HG02884 (cell line): Measurements from ENCODE around the gene SCUBE2.

Source experiments
- ATAC-seq: cut with Tn5 transposase; IDR thresholded peaks from one replicate; pipeline ENCODE4 v1.9.1; 2021; ENCODE audit warnings: mild to moderate bottlenecking, moderate library complexity; ENCODE audit not compliant: unreplicated experiment

The SCUBE2 gene

GRCh38 chr11:9076046-9076445, 15.4 kb downstream of the SCUBE2 start:
- ATAC-seq: no peak

GRCh38 chr11:9075556-9075955, 15.8 kb downstream of the SCUBE2 start:
- no peak for ATAC-seq

- no peak for ATAC-seq
Measured at GRCh38 chr11:9074338-9075029, 16.9 kb downstream of the SCUBE2 start.

DNA sequence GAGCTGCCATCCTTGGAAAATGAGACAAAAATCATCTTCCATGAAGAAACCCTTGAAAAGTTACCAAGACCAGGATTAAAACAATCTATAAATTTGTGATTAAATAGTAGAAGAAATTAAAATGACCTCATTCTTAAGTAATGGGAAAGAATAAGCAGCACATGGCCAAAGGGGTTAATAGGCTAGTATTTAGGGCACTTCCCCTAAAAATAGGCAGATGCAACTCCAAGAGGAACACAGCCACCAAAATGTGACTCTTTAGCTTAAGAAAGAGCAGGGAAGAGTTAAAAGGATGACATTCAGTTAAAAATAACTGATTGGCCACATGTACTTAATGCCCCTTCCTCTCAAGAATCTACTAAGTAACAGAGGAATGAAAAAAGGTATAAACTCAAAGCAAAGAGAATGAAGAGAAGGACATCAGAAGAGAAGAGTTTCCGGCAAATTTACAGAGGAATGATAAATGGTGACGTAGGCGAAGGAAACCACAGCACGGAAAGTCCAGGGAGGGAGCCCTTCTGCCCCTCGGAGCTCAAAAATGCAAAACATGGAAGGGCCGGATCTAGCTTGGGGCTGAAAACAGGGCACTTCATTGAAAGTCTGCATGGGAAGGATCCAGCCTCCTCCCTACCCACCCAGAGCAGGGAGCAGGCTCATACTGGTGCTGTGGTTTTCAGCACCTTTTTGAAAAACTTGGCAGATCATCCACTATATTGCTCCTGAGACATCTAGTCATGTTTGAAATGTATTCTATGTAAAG, 17.8 kb downstream of the SCUBE2 start:
- ATAC-seq: no peak

GRCh38 chr11:9072626-9073176, 18.7 kb downstream of the SCUBE2 start:
- ATAC-seq: no peak

DNA sequence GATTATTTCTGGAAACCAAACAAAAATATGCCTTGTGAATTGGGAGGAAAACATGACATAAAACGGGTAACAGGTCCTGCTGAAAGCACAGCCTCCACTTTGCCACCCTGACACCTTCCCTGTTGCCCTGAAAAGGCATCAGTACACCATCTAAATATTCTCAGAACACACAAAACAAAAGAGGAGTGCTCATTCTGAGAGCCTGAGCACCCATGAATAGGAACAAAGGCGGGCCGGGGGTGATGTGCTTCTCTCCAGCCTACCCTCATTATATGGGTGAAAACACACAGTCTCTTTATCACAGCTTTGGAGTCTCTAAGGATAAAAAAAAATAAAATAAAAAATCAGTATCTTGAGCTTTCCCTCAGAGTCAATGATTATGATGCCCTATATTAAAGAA, 19.7 kb downstream of the SCUBE2 start:
- no peak for ATAC-seq

DNA sequence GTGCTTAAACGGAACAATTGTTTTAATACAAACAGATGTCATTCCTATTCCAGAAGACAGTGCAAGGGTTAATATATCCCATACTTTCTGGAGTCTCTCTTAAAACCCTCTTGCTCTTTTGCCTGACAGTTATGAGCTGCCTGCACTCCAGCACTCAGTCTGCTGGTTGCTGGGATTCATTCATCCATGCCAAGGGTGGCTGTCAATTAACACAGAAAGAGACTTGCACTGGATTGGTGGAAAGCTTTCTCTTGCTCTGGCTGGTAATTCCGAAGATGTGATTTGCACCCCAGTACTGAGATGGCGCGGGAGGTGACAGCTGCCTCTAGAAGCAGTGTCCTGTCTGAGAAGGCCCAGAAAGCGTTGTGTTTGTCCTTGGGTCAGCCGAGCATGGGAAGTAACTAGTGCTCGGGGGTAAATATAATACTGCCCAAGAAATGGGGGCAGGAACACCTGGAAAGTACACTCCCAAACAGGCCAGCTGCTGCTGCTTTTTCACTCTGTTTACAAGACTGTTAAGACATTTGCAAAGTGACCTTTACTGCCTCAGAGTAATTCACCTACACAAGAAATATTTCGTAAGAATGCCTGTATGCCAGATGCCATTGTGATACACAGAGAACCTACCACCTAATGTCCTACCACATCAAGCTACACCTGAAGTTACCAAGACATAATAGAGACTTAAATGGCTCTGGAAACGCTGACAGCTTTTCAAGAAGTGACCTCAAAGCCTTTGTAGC, 20.5 kb downstream of the SCUBE2 start:
- no peak for ATAC-seq

GRCh38 chr11:9069862-9070470, 21.4 kb downstream of the SCUBE2 start:
- no peak for ATAC-seq

DNA sequence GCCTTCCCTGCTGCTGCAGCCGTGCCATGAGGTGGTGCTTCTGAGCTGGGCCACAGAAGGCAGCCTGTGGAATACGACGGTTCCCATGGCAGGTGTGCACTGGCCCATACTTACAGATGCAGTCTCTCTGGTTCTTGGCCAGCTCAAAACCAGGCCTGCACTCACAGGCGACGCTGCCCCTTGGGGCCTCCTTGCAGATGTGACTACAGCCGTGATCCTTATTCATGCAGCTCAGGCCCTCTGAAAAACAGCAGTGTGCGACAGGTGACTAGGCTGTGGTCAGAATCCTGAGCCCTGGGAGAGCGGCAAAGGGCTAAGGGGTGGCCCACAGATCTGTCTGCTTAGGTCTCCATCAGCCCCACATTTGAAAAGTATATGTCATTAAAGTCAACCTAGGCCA, 22.1 kb downstream of the SCUBE2 start:
- no peak for ATAC-seq

GRCh38 chr11:9066433-9066925, 24.9 kb downstream of the SCUBE2 start:
- no peak for ATAC-seq

- no peak for ATAC-seq
Measured at GRCh38 chr11:9065607-9066432, 25.6 kb downstream of the SCUBE2 start.

GRCh38 chr11:9061807-9062206, 29.6 kb downstream of the SCUBE2 start:
- no peak for ATAC-seq

- ATAC-seq: peak; percentile 87
Measured at GRCh38 chr11:9060700-9061111, 30.7 kb downstream of the SCUBE2 start.

DNA sequence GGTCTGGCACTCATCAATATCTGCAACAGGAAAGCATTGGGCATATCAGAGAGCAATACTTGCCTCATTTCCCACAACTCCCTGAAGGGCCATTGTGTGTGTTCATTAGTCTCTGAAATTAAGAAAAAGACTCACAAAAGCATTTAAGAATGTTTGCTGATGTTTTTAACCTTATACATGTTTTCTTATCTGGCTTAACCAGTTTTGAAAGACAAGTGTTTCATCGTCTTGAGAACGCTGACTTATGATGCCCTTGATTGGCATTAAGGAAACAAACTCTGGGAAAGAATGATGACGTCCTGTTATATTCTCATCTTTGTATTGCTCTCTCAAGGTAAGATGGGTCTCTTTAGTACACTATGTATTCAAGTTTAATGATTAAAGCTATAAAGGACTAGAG, 32.0 kb downstream of the SCUBE2 start:
- no peak for ATAC-seq

DNA sequence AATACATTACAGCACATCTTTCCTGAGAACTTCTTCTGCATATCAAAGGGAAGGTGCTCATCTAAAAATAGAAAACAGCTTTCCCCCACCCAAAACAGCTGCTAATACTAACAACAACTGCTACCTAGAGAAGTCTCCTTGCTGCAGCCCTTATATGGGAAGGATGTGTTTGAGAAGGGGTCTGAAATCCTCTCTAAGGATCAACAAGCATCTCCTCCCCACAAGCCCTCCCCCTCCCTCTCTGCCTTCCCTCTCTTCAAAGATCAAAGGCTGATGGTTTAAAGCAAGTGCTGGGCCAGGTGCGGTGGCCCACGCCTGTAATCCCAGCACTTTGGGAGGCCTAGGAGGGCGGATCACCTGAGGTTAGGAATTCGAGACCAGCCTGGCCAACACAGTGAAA, 33.5 kb downstream of the SCUBE2 start:
- no peak for ATAC-seq

DNA sequence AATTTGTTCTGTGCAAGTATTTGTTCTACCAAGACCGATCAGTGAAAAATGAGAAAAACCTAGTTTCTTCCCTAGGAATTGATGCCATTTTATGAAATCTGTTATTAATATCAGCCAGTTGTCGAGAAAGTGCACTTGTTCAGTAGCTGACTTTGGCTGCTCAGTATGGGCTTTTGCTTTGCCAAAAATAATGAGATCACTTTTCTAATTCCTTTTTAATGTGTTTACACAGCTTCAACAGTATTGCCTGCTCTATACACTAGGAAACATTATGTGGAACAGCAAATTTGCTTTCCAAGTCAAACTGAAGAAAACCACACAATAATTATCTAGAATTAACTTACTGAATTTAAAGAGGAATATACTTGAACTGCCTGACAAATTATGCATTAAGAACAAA, 34.4 kb downstream of the SCUBE2 start:
- no peak for ATAC-seq

DNA sequence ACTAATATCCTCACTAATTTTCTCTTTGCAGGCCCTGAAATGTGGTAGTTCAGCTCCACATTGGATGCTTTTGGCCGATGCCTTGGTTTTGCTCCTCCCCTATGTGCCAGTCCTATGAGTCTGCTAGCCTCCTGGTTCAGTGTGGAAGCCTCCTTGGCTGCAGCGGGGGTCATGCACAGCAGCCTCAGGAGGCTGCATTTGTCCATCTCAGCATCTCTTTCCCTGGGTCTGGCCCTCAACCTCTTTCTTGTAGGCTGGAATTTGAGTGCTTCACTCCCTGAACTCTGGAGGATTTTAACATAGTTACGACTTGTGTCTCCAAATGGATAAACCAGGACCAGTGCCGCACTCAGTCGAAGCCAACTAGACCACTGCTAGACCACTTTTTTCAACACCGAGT, 34.9 kb downstream of the SCUBE2 start:
- no peak for ATAC-seq

GRCh38 chr11:9053316-9054035, 37.9 kb downstream of the SCUBE2 start:
- ATAC-seq: no peak

GRCh38 chr11:9052316-9052715, 39.1 kb downstream of the SCUBE2 start:
- ATAC-seq: no peak
